ENCODE measurements around the gene LRP5.
"Not testable (repeated sequence)": the region's sequence is repeated elsewhere in the genome, so short reads cannot be mapped to it uniquely, and the experiment has no call there.

LRP5 gene

DNA sequence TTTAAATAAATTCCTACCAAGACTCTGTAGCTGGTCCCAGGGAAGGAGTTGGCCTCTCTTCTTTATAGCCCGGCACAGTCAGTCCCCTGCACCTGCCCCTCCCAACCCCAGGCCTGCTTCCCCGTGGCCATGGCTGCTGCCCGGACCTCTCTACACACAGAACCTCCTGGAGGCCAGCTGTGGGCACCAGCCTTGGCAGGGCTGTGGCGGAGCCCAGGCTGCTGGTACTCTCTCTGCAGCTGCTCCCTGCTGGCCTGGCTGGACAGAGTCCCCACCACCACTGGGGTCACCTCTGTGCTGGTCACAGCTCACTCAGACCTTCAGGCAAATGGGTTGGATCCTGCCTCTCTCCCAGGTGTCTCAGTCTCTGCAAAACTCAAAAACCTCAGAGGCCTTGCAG lies 69.3 kb downstream of the LRP5 start:
- DNase-seq (ENCODE audit: low read depth, low spot score): no peak
- H3K27ac ChIP-seq: no peak overlapping the region

DNA sequence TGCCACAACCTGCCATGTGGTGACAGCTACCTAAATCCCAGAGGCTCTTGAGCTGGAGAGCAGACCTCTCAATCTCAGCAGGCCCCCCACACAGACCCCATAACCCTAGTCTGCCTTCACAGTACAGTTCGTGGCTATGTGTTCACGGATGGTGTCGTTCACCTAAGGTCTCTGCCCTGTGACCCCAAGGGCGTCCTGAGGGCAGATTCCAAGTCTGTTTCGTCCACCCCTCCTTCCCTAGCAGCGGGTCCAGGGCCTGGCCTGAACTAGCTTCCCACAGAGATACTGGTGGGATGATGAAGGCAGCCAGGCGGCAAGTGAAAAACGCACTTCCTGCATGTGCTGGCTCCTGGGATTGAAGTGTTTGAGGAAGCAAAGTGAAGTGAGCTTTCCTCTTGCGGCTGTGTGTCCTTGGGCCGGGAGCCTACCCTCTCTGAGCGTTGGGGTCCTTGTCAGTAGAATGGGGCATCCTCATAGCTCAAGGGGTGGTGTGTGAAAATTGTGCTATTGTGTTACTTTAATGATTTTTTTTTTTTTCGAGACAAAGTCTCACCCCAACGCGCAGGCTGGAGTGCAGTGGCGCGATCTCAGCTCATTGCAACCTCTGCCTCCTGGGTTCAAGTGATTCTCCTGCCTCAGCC lies 70.1 kb downstream of the LRP5 start:
- H3K27ac ChIP-seq: no peak overlapping the region
- no peak for DNase-seq (ENCODE audit: low read depth, low spot score)

DNA sequence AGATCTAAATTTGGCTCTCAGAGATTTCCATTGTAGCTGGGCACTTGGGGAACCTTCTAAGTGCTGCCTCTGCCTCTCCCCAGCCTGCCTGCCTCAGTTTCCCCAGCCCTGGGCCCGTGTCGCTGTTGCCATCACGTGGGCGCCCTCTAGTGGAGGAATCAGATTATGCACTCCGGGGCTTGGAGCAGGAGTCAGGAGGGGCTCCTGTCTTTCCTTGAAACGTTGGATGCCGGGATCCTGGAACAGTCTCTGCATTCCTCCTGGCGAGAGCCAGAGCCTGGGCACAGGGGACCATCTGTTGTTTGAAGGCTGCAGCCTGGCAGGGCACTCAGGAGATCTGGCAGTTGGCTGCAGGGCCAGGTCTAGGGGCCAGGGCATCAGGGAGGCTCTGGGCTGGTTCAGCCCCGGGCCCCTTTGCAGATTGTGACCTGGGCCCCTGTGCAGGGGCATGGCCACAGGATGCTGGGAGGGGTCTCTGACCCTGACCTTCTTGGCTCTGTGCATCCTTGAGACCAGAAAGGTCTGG lies 71.6 kb downstream of the LRP5 start:
- DNase-seq (ENCODE audit: low read depth, low spot score): no peak
- no peak overlapping the region for H3K27ac ChIP-seq

DNA sequence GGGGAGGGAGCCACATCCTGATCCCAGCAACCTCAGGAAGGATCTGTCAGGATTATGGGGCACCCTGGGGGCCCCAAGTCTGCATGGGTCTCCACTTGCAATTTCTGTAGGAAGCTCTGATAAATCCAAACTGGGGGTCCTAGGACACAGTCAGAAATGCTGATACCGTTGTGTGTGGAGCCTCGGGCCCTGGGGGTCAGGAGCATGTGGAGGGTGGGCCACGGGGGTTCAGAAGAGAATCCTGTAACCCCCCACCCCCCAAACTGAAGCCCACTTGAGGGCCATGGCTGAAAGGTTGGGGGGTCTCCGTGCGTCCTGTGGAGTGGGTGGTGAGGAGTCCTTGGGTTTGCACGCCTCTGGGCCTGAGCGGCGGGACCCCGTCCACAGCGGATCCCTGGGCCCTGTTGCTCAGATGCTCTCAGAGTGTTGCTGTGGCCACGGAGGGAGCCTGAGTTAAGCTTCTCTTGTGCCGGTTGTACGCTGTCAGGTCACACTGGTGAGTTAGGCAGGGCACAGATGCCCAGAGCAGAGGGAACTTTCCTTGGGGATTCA lies 72.2 kb downstream of the LRP5 start:
- H3K27ac ChIP-seq: no peak overlapping the region

DNA sequence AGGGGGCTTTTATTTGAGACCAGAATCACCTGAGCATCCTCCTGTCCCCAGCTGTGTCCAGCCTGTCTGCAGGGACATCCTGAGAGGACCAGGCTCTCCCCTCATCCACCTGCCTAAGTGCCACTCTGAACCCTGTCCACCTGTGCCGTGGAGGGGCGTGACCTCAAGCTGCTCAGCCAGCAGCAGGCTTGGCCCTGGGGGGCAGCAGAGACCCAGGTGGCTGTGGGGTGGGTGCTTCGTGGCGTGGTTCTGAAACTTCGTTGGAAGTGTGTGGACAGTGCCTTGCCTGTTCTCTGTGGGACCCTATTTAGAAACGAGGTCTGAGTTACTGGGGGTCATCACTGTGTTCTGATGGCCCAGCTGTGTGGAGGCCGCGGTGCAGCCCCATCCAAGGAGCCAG lies 72.7 kb downstream of the LRP5 start:
- no peak overlapping the region for H3K27ac ChIP-seq
- no peak for DNase-seq (ENCODE audit: low read depth, low spot score)

More for the DNA sequence above, 72.2 kb downstream of the LRP5 start:
- no peak for DNase-seq (ENCODE audit: low read depth, low spot score)

DNA sequence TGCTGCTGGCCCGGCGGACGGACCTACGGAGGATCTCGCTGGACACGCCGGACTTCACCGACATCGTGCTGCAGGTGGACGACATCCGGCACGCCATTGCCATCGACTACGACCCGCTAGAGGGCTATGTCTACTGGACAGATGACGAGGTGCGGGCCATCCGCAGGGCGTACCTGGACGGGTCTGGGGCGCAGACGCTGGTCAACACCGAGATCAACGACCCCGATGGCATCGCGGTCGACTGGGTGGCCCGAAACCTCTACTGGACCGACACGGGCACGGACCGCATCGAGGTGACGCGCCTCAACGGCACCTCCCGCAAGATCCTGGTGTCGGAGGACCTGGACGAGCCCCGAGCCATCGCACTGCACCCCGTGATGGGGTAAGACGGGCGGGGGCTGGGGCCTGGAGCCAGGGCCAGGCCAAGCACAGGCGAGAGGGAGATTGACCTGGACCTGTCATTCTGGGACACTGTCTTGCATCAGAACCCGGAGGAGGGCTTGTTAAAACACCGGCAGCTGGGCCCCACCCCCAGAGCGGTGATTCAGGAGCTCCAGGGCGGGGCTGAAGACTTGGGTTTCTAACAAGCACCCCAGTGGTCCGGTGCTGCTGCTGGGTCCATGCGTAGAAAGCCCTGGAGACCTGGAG lies 74.1 kb downstream of the LRP5 start:
- no peak overlapping the region for H3K27ac ChIP-seq
- no peak for DNase-seq (ENCODE audit: low read depth, low spot score)

DNA sequence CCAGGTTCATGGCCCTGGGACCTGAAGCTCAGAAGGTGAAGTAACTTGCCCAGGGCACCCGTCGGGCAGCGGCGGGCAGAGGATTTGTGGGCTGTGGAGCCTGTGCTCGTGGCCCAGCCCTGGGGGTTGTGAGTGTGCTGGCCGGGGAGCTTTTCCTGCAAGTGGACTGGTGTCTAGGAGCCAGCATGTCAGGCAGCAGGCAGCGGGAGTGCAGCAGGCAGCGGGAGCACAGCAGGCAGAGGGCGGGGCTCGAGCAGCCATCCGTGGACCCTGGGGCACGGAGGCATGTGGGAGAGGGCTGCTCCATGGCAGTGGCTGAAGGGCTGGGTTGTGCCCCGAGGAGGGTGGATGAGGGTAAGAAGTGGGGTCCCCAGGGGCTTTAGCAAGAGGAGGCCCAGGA lies 75.4 kb downstream of the LRP5 start:
- H3K27ac ChIP-seq: no peak overlapping the region
- no peak for DNase-seq (ENCODE audit: low read depth, low spot score)

DNA sequence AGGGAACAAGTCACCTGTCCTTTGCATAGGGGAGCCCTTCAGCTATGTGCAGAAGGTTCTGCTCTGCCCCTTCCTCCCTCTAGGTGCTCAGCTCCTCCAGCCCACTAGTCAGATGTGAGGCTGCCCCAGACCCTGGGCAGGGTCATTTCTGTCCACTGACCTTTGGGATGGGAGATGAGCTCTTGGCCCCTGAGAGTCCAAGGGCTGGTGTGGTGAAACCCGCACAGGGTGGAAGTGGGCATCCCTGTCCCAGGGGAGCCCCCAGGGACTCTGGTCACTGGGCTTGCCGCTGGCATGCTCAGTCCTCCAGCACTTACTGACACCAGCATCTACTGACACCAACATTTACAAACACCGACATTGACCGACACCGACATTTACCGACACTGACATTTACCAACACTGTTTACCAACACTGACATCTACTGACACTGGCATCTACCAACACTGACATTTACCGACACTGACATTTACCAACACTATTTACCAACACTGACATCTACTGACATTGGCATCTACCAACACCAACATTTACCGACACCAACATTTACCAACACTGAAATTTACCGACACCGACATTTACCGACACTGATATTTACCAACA lies 76.3 kb downstream of the LRP5 start:
- H3K27ac ChIP-seq: no peak overlapping the region
- DNase-seq (ENCODE audit: low read depth, low spot score): no peak

DNA sequence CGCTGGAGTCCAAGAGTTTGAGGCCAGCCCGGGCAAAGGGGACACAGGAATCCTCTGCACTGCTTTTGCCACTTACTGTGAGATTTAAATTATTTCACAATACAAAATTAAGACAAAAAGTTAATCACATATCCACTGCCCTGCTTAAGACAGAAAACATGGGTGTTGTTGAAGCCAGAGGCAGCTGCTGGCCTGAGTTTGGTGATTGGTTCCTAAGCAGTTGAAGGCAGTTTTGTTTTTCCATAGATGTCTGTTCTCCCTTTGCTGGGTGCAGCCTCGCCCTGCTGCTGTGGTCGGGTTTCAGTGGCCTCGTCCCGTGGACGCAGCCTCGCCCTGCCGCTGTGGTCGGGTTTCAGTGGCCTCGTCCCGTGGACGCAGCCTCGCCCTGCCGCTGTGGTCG lies 77.9 kb downstream of the LRP5 start:
- no peak overlapping the region for H3K27ac ChIP-seq
- no peak for DNase-seq (ENCODE audit: low read depth, low spot score)

DNA sequence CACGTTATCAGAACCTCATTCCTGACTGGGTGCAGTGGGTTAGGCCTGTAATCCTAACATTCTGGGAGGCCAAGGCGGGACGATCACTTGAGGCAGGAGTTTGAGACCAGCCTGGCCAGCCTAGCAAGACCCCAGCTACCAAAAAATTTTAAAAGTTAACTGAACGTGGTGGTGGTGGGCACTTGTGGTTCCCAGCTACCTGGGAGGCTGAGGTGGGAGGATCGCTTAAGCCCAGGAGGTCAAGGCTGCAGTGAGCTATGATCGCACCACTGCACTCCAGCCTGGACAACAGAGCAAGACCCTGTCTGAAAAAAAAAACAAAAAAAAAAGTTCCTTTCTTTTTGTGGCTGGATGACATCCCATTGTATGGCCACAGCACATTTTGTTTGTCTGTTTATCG lies 80.4 kb downstream of the LRP5 start:
- no peak overlapping the region for H3K27ac ChIP-seq
- DNase-seq (ENCODE audit: low read depth, low spot score): no peak

DNA sequence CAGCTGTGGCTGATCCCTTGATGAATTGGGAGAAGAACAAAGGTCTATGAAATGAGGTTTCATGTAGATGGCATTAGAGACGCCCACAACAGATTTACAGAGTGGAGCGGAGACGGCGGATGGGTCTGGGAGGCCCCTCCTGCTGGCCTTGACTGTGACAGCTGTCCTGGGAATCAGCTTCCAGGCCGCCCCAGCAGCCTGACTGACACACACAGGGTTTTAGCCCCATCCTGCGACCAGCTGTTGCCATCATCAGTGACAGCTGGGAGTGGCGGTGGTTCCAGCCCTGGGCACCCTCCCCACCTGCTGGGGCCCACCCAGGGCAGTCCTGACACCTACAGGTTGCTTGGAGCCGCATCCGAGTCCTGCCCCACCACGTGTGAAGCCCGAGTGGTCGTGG lies 84.1 kb downstream of the LRP5 start:
- no peak overlapping the region for H3K27ac ChIP-seq

DNA sequence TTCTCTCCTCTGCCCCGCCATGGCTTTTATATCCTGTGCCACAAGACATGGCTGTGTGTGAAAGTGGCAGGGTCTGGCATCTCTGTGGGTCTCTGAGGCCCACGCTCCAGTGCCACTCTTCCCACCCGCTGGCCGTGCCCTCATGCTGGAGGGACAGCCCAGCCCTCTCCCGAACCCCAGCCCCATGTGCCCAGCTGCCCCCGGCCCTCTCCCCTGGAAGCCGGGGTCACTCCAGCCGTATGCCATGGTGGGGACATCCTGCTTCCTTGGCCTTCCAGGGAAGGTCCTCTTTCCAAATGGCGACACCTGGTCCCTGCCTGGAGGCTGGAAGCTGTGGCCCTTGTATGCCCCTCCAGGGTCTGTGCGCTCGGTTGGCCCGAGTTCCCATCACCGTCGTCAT lies 84.9 kb downstream of the LRP5 start:
- H3K27ac ChIP-seq: no peak overlapping the region
- no peak for DNase-seq (ENCODE audit: low read depth, low spot score)

More for the DNA sequence above, 84.1 kb downstream of the LRP5 start:
- no peak for DNase-seq (ENCODE audit: low read depth, low spot score)

DNA sequence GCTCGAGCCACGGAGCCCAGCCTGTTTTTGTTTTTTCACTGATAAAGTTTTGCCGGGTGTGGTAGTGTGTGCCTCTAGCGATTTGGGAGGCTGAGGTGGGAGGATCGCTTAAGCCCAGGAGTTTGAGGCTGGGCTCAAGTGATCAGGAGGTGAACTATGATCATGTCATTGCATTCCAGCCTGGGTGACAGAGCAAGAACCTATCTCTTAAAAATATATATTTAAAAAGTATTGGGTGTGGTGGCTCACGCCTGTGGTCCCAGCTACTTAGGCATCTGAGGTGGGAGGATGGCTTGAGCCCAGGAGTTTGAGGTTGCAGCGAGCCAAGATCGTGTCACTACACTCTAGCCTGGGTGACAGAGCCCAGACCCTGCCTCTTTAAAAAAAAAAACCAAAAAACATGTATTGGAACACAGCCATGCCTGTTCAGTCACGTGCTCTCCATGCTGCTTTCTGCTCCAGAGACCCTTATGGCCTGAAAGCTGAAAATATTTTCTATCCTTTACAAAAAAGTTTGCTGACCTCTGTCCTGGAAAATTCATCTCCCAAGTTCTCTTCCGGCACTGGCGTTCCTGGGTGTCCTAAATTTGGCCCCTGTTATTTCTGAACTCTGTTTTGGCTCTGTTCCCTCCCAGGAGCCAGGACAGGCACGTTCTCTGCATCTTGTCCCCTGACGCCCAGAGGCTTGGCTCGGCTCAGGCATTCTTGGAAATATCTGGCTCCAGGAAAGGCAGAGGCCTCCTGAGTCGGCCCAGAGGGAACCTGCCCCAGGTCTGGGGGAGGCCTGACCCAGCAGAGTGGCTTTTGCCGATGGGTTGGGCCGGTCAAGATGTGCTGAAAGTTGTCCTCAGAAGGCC lies 86.8 kb downstream of the LRP5 start:
- DNase-seq (ENCODE audit: low read depth, low spot score): no peak
- H3K27ac ChIP-seq: no peak overlapping the region

DNA sequence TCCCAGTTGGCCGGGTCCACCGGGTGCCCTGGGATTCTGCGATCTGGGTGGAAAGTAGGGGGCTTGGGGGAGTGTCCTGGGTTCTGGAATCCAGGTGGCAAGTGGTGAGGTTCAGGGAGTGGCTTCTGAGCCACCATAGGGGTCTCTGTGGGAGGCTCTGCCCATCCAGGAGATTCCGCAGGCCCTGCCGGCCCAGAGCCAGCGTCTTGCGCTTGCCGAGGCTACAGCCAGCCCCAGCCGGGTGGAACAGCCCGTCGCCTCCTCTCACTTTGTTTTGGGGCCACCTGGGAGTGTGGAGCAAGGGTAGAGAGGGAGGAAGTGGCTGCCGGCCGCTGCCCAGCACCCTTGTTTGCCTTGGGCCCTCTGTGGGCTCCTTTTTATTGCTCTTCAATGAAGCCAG lies 87.5 kb downstream of the LRP5 start:
- DNase-seq (ENCODE audit: low read depth, low spot score): no peak
- H3K27ac ChIP-seq: no peak overlapping the region

DNA sequence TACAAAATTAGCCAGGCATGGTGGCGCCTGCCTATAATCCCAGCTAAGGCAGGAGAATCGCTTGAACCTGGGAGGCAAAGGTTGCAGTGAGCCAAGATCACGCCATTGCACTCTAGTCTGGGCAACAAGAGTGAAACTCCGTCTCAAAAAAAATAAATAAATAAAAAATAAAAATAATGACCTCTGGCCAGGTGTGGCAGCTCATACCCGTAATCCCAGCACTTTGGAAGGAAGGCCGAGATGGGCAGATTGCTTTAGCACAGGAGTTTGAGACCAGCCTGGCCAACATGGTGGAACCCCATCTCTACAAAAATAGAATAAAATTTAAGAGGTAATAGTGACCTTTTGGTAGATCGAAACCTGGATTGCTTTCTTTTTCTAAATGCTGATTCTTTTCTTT lies 88.2 kb downstream of the LRP5 start:
- H3K27ac ChIP-seq; DNase-seq (ENCODE audit: low read depth, low spot score): not testable (repeated sequence)

DNA sequence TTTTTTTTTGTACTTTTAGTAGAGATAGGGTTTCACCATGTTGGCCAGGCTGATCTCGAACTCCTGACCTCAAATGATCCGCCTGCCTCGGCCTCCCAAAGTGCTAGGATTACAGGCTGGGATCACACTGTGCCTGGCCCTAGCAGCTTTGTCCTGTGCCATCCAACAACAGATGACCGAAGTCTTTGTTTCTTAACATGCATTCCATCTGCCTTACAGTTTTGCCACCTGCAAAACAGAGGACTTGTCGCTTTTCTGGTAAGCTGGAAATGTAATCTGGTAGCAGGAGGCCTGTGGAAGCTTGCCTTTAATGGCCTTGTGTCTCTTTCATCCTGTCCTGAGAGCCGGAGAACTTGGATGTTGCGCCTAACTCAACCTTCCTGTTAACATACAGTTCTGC lies 89.5 kb downstream of the LRP5 start:
- DNase-seq (ENCODE audit: low read depth, low spot score): no peak
- no peak overlapping the region for H3K27ac ChIP-seq

DNA sequence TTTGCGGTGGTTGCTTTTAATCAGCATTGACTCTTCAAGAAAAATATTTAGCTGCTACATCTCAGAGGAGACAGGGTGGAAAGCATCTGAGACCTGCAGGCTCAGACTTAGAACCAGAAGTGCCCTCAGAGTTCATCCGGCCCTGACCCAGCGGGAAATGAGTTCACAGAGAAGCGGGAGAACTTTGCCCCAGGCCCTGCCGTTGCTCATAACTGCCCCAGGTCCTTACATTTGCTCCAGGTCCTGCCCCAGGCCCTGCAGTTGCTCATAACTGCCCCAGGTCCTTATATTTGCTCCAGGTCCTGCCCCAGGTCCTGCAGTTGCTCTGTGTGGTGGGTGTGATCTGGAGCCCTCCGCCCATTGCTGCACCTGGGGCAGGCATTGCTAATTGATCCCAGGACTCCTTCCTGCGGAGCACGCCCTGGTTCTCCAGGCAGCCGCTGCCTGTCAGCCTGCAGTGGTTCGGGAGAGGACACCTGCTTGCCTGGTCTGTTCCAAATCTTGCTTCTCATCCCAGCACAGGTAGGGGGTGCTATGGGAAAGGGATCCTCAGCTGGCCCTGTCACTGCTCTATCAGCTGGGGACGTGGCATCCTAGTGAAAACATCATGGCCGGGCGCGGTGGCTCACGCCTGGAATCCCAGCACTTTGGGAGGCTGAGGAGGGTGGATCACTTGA lies 90.1 kb downstream of the LRP5 start:
- no peak overlapping the region for H3K27ac ChIP-seq
- no peak for DNase-seq (ENCODE audit: low read depth, low spot score)

DNA sequence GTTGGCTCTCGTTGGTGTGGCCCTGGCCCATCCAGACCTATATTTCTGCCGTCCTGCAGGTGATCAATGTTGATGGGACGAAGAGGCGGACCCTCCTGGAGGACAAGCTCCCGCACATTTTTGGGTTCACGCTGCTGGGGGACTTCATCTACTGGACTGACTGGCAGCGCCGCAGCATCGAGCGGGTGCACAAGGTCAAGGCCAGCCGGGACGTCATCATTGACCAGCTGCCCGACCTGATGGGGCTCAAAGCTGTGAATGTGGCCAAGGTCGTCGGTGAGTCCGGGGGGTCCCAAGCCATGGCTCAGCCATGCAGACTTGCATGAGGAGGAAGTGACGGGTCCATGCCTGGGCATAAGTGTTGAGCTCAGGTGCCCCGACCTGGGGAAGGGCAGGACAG lies 91.0 kb downstream of the LRP5 start:
- no peak overlapping the region for H3K27ac ChIP-seq
- no peak for DNase-seq (ENCODE audit: low read depth, low spot score)

DNA sequence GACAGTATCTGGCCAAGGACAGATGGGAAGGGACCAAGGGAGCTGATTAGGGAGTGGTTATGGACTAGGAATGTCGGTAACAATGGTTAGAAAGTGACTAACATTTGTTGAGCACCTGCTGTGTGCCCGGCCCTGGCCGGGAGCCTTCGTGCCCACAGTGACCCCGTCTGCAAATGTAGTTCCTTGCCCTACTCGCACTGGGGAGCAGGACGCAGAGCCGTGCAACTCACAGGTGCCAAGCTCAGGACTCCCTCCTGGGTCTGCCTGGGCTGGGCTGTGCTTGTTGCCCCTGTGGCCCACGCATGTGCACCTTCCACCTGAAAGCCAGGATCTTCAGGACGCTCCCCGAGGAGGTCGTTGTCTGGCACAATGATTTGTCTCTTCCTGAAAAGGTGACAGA lies 91.4 kb downstream of the LRP5 start:
- no peak overlapping the region for H3K27ac ChIP-seq
- DNase-seq (ENCODE audit: low read depth, low spot score): no peak

Measured in epithelial cell of prostate (primary cell).